ENCODE measurements around the gene CNOT8.

DNA sequence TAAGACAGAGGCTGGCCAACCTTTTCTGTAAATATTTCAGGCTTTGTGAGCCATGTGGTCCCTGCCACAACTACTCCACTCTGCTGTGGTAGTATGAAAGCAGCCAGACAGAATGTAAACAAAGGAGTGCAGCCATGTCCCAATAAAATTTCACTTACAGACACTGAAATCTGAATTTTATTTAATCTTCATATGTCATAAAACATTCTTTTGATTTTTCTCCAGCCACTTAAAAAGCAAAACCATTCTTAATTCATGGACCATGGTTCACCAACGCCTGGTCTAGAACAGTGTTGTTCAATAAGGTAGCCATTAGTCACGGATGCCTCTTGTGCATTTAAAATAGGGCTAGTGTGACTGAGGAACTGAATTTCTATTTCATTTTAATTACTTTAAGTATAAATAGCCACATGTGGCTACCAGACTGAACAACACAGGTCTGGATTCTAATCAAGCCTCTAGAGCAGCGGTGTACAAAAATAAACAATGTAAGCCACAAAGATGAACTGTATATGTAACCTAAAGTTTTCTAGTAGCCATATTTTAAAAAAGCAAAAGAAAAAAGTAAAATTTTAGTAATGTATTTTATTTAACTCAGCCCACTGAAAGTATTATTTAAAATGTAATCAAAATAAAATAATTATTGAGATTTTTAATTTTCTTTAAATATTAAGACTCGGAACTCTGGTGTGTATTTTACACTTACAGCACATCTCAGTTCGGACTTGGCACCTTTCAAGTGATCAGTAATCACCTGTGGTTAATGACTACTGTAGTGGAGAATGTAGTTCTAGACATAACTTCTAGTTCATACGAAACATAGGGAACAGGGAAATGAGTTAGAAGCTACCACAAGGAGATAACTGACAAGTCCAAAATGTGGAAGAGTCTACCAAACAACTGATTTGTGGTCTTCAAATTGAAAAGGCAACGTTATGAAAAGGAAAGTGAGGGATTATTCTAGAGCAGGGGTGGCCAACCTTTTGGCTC is 65.3 kb downstream of the CNOT8 start:
- TF ChIP-seq, protein P1, sequence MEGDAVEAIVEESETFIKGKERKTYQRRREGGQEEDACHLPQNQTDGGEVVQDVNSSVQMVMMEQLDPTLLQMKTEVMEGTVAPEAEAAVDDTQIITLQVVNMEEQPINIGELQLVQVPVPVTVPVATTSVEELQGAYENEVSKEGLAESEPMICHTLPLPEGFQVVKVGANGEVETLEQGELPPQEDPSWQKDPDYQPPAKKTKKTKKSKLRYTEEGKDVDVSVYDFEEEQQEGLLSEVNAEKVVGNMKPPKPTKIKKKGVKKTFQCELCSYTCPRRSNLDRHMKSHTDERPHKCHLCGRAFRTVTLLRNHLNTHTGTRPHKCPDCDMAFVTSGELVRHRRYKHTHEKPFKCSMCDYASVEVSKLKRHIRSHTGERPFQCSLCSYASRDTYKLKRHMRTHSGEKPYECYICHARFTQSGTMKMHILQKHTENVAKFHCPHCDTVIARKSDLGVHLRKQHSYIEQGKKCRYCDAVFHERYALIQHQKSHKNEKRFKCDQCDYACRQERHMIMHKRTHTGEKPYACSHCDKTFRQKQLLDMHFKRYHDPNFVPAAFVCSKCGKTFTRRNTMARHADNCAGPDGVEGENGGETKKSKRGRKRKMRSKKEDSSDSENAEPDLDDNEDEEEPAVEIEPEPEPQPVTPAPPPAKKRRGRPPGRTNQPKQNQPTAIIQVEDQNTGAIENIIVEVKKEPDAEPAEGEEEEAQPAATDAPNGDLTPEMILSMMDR (conservative IDR thresholded peaks at IDR 0.05), result no peak
- TF ChIP-seq EZH2 (IDR thresholded peaks at IDR 0.05; ENCODE audit: low read depth), result no peak
